T-helper 2 cell (primary cell): ENCODE measurements around the gene WDPCP.
"Not testable (repeated sequence)": the region's sequence is repeated elsewhere in the genome, so short reads cannot be mapped to it uniquely, and the experiment has no call there.

Source experiments
- DNase-seq, 5 experiments: peaks; one replicate each; pipeline versions ENCODE4 v3.0.0 to v3.0.0-alpha.2; 2012 to 2022

Gene WDPCP

GRCh38 chr2:63195310-63195709, 393.0 kb downstream of the WDPCP start:
- no peak for DNase-seq

GRCh38 chr2:63194175-63194574, 394.1 kb downstream of the WDPCP start:
- DNase-seq, result no peak

DNA sequence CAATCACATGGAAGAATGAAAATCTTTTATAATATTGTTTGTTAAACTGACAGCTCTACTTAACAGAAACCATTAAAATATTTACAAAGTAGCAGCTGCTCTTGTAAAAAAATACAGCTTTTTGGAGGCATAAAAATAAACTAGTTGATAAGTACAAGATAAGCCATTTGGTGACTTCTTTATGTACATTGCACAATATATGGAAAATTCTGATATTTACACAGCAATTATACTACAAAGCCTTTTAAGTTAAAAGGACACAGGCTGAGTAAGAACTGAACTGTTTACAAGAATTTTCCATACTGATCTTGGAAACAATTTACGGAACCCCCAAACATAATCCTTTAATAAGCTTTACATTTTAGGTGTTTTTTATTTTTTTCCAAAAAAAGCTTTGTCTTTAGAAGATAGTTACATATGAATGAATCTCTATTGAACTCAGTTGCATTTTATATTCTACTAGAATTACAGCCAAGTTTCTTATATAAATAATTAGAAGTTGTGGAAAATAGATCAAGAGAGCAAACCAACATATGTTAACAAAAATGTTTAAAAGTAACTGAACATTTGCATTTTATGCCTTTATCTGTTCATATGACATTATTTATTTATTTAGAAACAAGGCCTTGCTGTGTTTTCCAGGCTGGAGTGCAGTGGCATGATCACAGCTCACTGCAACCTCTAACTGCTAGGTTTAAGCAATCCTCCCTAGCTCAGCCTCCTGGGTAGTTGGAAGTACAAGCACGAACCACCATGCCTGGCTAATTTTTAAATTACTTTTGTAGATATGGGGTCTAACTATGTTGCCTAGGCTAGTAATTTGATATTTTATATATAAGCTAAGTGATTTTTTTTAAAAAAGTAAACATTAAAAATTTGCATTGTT, 395.1 kb downstream of the WDPCP start:
- DNase-seq, result no peak

DNA sequence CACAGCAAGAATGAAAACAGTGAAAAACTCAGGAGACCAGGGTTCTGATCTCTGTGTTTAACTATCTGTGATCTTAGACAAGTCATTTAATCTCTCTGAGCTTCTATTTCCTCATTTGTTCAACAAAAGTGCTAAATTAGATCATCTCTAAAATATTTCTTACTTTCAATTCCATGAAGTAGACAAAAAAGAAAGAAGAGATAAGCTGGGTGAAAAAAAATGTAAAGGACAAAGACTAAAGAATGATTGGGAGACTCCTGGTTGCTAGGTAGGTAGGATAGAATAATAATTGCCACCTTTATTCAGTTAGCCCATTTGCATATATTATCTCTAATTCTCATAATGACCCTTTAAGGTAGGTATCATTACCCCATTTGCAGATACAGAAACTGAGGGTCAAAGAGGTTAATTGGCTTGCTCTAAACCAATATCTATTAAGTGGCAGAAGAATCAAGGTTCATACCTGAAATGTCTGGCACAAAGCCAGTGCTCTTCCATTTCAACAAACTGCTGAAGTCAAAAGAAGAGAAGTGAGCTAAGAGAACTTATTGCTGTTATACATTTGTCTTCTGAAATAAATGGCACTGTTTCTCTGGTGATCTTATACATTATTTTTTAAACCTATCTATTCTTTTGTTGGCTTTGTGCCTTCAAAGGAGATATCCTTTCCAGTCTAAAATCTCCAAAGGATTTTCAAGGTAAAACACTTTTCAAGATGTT, 395.9 kb downstream of the WDPCP start:
- no peak for DNase-seq

GRCh38 chr2:63189026-63189425, 399.3 kb downstream of the WDPCP start:
- DNase-seq, result peak in 1 of 5 experiments; percentile 34

DNA sequence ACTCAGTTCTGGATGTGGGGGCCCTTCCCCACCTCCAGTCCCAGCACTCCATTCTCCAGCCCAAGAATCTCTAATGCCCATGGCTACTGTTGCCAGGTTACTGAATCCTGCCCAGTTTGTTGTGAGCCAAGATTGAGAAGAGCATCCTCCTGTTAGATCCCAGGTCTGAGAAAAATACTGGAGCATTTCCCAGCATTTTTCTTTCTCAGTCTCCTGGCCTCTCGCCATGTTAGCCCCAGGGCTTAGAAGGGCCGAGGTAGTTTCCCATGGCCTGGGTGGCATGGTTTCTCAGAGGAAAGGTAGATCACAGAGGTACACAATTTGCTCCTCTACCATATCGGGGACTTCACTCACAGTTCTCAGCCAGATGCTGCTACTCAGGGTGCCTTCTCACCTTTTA, 401.9 kb downstream of the WDPCP start:
- DNase-seq, result no peak

GRCh38 chr2:63163161-63163820, 425.0 kb downstream of the WDPCP start:
- DNase-seq, result no peak

- no peak for DNase-seq
Observed at GRCh38 chr2:63159262-63159661, 429.0 kb downstream of the WDPCP start.

GRCh38 chr2:63136683-63137082, 451.6 kb downstream of the WDPCP start:
- DNase-seq, result not testable (repeated sequence)

DNA sequence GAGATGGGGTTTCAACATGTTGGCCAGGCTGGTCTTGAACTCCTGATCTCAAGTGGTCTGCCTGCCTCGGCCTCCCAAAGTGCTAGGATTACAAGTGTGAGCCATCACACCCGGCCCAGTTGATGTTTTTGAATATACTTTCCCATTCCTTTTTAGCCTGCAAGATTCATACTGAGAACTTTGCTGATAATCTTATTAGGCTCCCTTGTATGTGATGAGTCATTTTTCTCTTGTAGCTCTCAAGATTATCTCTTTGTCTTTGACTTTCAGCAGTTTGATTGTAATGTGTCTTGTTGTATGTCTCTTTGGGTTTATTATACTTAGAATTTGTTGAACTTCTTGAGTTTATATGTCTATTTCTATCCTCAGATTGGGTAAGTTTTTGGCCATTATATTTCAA, 456.3 kb downstream of the WDPCP start:
- no peak for DNase-seq

DNA sequence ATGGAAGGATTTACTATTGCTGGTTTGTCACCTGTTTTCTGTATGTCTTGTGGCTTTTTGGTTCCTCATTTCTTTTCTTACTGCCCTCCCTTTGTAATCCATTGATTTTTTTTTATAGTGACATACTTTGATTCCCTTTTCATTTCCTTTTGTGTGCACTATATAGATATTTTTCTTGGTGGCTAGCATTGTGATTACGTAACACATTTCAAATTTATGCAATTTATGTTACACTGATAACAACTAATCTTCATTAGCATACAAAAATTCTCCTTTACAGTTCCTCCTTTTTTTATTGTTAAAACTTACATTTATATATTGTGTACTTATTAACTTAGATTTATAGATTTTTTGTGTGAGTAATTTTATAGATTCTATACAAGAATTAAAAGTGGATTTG, 457.1 kb downstream of the WDPCP start:
- no peak for DNase-seq

DNA sequence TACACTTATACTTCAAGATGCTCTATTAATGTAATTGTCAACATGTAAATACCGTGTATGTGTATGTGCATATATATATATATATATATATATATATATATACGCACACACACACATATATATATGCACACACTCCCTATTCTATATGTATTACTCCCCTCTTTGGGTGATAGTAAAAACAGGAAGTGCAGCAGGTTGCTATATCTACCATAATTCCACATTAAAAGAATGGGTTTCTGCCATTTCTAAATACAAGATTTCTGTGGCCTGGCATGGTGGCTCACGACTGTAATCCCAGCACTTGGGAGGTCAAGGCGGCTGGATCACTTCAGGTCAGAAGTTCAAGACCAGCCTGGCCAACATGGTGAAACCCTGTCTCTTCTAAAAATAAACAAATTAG, 460.7 kb downstream of the WDPCP start:
- no peak for DNase-seq

- no peak for DNase-seq
Observed at GRCh38 chr2:63124850-63125249, 463.4 kb downstream of the WDPCP start.

- no peak for DNase-seq
Observed at GRCh38 chr2:63124218-63124617, 464.1 kb downstream of the WDPCP start.

DNA sequence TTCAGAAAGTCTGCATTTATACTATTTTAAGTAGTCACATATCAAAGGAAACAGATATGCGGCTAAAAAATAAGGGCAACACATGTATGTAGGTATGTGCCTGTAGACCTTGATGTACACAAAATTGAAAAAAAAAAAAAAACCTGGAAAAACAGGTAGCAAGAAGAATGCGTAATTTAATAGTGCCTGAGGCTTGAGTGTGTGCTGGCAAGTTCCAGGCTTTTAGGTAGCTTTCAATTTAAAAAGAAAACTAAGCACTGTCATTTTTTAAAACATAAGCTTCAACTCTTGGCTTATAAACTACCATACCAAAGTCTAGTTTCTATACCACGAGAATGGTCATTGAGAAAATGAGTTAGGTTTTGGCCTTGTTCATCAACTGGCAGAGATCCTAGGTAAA, 465.4 kb downstream of the WDPCP start:
- DNase-seq, result no peak

- no peak for DNase-seq
Observed at GRCh38 chr2:63121055-63121834, 467.0 kb downstream of the WDPCP start.

- DNase-seq, result no peak
Observed at GRCh38 chr2:63118821-63119220, 469.5 kb downstream of the WDPCP start.

DNA sequence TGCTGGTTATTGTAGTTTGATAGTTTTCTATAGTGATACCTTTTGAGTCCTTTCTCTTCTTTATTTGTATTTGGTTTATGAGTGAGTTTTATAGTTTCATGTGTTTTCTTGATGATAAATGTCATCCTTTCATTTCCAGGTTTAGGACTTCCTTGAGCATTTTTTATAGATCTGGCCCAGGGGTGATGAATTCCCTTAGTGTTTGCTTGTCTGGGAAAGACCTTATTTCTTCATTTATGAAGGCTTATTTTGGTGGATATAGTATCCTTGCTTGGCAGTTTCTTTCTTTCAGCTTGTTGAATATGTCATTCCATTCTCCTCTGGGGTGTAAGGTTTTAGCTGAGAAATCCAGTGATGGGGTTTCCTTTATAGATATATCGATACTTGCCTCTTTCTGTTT, 483.8 kb downstream of the WDPCP start:
- DNase-seq, result no peak

DNA sequence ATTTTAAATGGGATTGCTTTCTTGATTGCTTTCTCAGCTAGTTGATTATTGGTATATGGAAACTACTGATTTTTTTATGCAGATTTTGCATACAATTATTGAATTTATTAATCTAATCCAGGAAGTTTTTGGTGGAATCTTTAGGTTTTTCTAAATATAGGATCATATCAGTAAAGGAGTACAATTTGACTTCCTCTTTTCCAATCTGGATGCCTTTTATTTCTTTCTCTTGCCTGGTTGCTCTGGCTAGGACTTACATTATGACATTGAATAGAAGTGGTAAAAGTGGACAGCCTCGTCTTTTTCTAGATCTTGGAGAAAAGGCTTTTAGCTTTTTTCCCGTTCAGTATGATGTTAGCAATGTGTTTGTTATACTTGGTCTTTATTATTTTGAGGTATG, 486.3 kb downstream of the WDPCP start:
- no peak for DNase-seq

GRCh38 chr2:63099032-63099431, 489.2 kb downstream of the WDPCP start:
- no peak for DNase-seq

DNA sequence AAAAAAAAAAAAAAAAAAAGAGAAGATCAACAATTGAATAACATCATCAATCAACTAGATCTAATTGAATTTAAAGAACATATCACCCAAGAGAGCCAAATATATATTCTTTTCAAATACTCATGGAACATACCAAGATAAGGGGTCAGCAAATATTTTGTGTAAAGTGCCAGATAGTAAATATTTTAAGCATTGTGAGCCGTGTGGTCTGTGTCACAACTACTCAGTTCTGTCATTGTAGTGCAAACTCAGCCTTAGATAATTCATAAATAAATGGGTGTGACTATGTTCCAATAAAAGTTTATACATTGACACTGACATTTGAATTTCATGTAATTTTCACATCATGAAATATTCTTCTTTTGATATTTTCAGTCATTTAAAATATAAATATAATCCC, 491.8 kb downstream of the WDPCP start:
- DNase-seq, result no peak

GRCh38 chr2:63093502-63093901, 494.8 kb downstream of the WDPCP start:
- no peak for DNase-seq

DNA sequence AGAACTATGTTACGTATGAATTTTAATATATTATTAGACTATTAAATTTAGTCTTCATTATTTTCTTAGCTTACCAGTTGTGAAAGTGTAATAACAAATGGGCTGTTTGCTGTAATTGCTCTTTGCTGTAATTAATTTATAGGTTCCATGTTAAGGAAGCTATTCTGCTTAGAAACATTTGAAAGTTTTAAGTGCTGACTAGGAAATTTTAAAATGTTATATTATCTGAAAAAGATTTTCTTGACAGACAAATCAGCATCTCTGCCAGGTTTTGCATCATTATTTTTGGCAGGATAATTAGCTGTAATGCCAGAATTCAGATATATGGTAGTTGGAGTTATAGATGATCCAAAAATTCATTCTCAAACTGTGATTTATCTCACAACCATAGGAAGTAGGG, 495.4 kb downstream of the WDPCP start:
- DNase-seq, result no peak
